ENCODE measurements around the gene MCIDAS. TPM values are rescaled to one million over a fixed set of nuclear protein-coding genes. Genes with fewer than 3 reads are reported as not detected.

Gene MCIDAS
- total and polyA plus RNA-seq, 2 of the 13 experiments (the other 11 are each of a cell fraction or from before 2014, with no cell fraction given), result not detected

DNA sequence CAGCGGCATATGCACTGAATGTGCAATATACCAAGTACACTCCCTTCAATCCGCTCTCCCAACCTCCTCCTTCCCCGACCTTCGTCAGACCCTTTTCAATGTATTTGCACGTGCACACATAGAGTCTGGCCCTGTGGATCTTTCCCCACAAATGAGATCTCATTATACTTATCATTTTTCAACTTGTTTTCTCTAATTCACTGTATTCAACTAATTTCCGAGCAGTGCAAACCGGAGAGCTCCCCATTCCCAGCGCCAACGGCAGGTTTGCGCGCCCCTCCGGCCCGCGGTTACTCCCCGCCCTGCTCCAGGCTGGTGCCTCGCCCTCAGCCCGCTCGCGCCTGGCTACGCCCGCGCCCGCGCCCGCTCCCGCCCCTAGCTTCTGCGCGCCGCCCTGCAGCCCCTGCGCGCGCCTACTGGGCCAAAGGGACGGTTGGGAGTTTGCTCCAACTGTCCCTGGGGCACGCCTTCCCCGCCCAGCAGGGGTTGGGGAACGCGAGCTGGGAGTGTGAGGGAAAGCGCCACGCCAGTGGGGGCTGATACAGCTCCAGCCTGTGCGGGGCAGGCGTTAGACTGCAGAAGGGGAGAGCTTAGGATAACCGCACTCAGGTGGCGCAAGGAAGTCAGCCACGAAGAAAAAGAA is 50.8 kb downstream of the MCIDAS start (continued):
- TF ChIP-seq ZFX (CRISPR knock-in tag; IDR thresholded peaks at IDR 0.05; ENCODE audit: low read depth) (0 out of 2 replicates have a peak, but pooled peaks have one; percentile 29), HOXA5 (CRISPR knock-in tag; IDR thresholded peaks at IDR 0.05) (no peak), NFE2 (CRISPR knock-in tag; IDR thresholded peaks at IDR 0.05) (no peak), ZNF670 (CRISPR knock-in tag; IDR thresholded peaks at IDR 0.05; ENCODE audit: borderline replicate concordance) (peak; percentile 52; the same call in 1 of the 2 replicates), RXRB (CRISPR knock-in tag; IDR thresholded peaks at IDR 0.05; ENCODE audit: borderline replicate concordance) (peak; percentile 42; the same call in 1 of the 2 replicates), ZNF331 (CRISPR knock-in tag; IDR thresholded peaks at IDR 0.05) (peak; percentile 44; the same call in 1 of the 2 replicates), TEAD3 (CRISPR knock-in tag; optimal IDR thresholded peaks at IDR 0.05; ENCODE audit: borderline replicate concordance) (peak; percentile 13), MIER2 (CRISPR knock-in tag; IDR thresholded peaks at IDR 0.05) (no peak), PRMT3 (CRISPR knock-in tag; IDR thresholded peaks at IDR 0.05; ENCODE audit: borderline replicate concordance, low read depth) (no peak), ZNF530 (CRISPR knock-in tag; IDR thresholded peaks at IDR 0.05; ENCODE audit: low read depth) (no peak), ZNF296 (CRISPR knock-in tag; conservative IDR thresholded peaks at IDR 0.05) (no peak), NFKB2 (CRISPR knock-in tag; IDR thresholded peaks at IDR 0.05; ENCODE audit: borderline replicate concordance) (peak; percentile 25; the same call in 1 of the 2 replicates), TBX2 (CRISPR knock-in tag; IDR thresholded peaks at IDR 0.05; ENCODE audit: borderline replicate concordance) (peak; percentile 14; the same call in 1 of the 2 replicates), NONO (IDR thresholded peaks at IDR 0.05) (no peak), NONO (CRISPR knock-in tag; conservative IDR thresholded peaks at IDR 0.05) (peak; percentile 63; the same call in 1 of the 2 replicates), BORCS8-MEF2B (CRISPR knock-in tag; IDR thresholded peaks at IDR 0.05) (0 out of 2 replicates have a peak, but pooled peaks have one; percentile 61), SALL1 (CRISPR knock-in tag; IDR thresholded peaks at IDR 0.05) (peak; percentile 69), REPIN1 (CRISPR knock-in tag; IDR thresholded peaks at IDR 0.05; ENCODE audit: borderline replicate concordance, low read depth) (0 out of 2 replicates have a peak, but pooled peaks have one; percentile 52), ZNF274 (CRISPR knock-in tag; IDR thresholded peaks at IDR 0.05) (0 out of 2 replicates have a peak, but pooled peaks have one; percentile 36), RNF2 (conservative IDR thresholded peaks at IDR 0.05; ENCODE audit: low read depth) (peak; percentile 54; the same call in 1 of the 2 replicates)
- TF ChIP-seq, protein P1, sequence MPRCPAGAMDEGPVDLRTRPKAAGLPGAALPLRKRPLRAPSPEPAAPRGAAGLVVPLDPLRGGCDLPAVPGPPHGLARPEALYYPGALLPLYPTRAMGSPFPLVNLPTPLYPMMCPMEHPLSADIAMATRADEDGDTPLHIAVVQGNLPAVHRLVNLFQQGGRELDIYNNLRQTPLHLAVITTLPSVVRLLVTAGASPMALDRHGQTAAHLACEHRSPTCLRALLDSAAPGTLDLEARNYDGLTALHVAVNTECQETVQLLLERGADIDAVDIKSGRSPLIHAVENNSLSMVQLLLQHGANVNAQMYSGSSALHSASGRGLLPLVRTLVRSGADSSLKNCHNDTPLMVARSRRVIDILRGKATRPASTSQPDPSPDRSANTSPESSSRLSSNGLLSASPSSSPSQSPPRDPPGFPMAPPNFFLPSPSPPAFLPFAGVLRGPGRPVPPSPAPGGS (CRISPR knock-in tag; IDR thresholded peaks at IDR 0.05), result peak; percentile 39; the same call in 1 of the 2 replicates
- TF ChIP-seq, protein P2, sequence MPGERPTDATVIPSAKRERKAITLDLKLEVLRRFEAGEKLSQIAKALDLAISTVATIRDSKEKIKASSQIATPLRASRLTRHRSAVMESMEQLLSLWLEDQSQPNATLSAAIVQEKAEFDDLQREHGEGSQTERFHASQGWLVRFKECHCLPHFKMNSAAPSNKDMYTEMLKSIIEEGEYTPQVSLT (CRISPR knock-in tag; IDR thresholded peaks at IDR 0.05; ENCODE audit: borderline replicate concordance, low read depth), result no peak
- TF ChIP-seq, protein P3, sequence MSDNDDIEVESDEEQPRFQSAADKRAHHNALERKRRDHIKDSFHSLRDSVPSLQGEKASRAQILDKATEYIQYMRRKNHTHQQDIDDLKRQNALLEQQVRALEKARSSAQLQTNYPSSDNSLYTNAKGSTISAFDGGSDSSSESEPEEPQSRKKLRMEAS (IDR thresholded peaks at IDR 0.05), result peak; percentile 71
- TF ChIP-seq, protein P4, sequence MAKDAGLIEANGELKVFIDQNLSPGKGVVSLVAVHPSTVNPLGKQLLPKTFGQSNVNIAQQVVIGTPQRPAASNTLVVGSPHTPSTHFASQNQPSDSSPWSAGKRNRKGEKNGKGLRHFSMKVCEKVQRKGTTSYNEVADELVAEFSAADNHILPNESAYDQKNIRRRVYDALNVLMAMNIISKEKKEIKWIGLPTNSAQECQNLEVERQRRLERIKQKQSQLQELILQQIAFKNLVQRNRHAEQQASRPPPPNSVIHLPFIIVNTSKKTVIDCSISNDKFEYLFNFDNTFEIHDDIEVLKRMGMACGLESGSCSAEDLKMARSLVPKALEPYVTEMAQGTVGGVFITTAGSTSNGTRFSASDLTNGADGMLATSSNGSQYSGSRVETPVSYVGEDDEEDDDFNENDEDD (CRISPR knock-in tag; IDR thresholded peaks at IDR 0.05; ENCODE audit: borderline replicate concordance), result peak; percentile 75; the same call in 1 of the 2 replicates
- TF ChIP-seq, protein P5, sequence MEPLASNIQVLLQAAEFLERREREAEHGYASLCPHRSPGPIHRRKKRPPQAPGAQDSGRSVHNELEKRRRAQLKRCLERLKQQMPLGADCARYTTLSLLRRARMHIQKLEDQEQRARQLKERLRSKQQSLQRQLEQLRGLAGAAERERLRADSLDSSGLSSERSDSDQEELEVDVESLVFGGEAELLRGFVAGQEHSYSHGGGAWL (CRISPR knock-in tag; IDR thresholded peaks at IDR 0.05), result 0 out of 2 replicates have a peak, but pooled peaks have one; percentile 36
